Progenitor cell of endocrine pancreas (in vitro differentiated cells): ENCODE data around the gene WDR93. TPM values are rescaled to one million over a fixed set of nuclear protein-coding genes. Genes with fewer than 3 reads are reported as not detected.

Source experiments
- DNase-seq: peaks from one replicate; pipeline ENCODE4 v3.0.0; 2021; ENCODE audit warnings: low spot score; ENCODE audit not compliant: unreplicated experiment
- H3K27ac Mint-ChIP-seq: 2 replicates; pipeline ENCODE4 v1.8.0; 2021; ENCODE audit warnings: mild to moderate bottlenecking, moderate library complexity, mixed read lengths
- H3K27me3 Mint-ChIP-seq: 2 replicates; pipeline ENCODE4 v1.8.0; 2021; ENCODE audit warnings: mixed read lengths
- H3K36me3 Mint-ChIP-seq: 2 replicates; pipeline ENCODE4 v1.8.0; 2022; ENCODE audit warnings: mixed read lengths; ENCODE audit not compliant: insufficient read depth
- H3K4me1 Mint-ChIP-seq: 2 replicates; pipeline ENCODE4 v1.8.0; 2021; ENCODE audit warnings: low read depth, mixed read lengths
- H3K4me3 Mint-ChIP-seq: 2 replicates; pipeline ENCODE4 v1.8.0; 2021; ENCODE audit warnings: low read depth, mild to moderate bottlenecking, moderate library complexity, mixed read lengths
- H3K9me3 Mint-ChIP-seq: 2 replicates; pipeline ENCODE4 v1.8.0; 2021; ENCODE audit warnings: low read depth, mixed read lengths
- total RNA-seq: library from RNA; stranded (reverse); gene quantifications from 2 replicates; pipeline ENCODE4 v1.2.1, GENCODE V29; 2021
- TF ChIP-seq, protein P1 (sequence below): fragments of 200-600 bp; sonication (generic); IDR thresholded peaks from one replicate; pipeline ENCODE4 v1.5.0; 2021; ENCODE audit warnings: antibody characterized with exemption, mild to moderate bottlenecking; ENCODE audit not compliant: unreplicated experiment

The WDR93 gene
- total RNA-seq, 1 donor from 2014 or later: 1.3 TPM

DNA sequence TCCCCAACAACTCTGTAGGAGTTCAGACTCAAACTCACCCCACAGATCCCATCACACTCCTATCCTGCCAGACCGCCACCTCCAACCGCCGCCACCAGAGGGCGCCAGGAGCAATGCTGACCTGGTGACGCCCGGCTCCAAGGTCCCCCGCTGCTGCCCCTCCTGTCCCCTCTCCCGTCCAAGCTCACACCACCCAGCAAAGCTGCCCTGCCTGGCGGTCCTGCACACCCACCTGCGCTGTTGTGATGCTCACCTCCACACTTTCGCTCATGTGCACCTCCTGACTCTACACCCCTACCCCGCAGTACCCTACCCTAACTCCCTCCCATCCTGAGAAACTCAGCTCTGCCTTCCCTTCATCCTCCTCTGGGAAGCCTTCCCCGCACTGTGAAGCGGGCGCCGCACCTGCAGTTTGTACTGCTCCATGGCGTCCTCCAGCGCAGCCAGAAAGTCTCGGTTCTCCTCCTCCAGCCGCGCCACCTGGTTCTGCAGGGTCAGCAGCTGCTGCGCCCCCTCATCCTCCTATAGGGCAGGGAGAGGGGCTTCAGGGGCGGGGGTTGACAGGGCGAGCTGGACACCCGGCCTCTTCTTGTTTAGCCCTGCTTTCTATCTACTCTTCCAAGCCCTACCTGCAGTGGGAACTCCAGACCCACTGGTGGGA, 43.3 kb upstream of the WDR93 start:
- peaks cover 19% of the 10 kb centered on the region for H3K36me3 Mint-ChIP-seq
- no peaks in the 10 kb centered on the region for H3K27me3 Mint-ChIP-seq
- H3K27ac Mint-ChIP-seq: no peak overlapping the region
- H3K4me1 Mint-ChIP-seq: peaks cover 1% of the 10 kb centered on the region
- TF ChIP-seq, protein P1, sequence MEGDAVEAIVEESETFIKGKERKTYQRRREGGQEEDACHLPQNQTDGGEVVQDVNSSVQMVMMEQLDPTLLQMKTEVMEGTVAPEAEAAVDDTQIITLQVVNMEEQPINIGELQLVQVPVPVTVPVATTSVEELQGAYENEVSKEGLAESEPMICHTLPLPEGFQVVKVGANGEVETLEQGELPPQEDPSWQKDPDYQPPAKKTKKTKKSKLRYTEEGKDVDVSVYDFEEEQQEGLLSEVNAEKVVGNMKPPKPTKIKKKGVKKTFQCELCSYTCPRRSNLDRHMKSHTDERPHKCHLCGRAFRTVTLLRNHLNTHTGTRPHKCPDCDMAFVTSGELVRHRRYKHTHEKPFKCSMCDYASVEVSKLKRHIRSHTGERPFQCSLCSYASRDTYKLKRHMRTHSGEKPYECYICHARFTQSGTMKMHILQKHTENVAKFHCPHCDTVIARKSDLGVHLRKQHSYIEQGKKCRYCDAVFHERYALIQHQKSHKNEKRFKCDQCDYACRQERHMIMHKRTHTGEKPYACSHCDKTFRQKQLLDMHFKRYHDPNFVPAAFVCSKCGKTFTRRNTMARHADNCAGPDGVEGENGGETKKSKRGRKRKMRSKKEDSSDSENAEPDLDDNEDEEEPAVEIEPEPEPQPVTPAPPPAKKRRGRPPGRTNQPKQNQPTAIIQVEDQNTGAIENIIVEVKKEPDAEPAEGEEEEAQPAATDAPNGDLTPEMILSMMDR: peak; percentile 87
- H3K9me3 Mint-ChIP-seq: no peaks in the 10 kb centered on the region
- DNase-seq: peak; percentile 77
- H3K4me3 Mint-ChIP-seq: no peak overlapping the region

DNA sequence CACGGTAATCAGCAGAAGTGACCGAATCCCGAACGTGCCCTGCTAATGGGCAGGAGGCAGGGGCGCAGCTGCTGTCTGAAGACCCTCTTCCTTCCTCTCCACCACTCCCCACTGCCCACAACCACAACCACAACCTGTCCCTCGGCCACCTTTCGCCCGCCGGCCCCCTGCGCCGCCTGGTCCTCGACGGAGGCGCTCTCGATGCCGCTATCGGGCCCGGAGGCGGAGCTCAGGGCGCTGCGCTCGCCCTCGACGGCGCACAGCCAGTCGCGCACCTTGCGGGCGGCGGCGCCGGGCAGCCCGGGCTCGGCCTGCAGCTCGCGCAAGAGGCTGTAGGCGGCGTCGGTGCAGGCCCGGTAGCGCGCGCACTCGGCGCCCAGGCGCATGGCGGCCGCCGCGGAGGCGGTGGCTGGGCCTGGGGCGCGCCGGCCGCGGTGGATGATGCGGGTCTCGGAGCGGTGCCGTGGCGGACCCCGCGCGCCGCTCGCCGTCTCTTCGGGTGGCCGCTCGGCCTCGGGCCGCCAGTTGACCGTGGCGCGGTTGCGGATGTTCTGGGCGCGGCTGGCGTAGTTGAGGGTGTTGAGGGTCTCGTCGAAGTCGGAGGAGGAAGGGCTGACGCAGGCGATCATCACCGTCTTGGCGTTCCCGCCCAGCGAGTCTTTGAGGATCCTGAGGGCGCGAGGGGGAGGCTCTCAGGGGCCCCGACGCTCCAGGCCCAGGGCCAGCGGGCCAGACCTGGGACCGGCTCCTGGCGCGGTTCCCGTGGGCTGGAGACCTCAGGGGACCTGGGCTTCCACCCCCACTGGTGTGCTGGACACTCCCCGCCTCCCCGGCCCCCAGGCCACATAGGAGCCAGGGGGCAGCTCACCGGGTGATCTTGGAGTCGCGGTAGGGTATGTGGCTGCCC, 42.3 kb upstream of the WDR93 start:
- TF ChIP-seq, protein P1: no peak
- H3K36me3 Mint-ChIP-seq: peaks cover 18% of the 10 kb centered on the region
- H3K4me1 Mint-ChIP-seq: peaks cover 1% of the 10 kb centered on the region
- H3K27ac Mint-ChIP-seq: no peak overlapping the region
- no peaks in the 10 kb centered on the region for H3K9me3 Mint-ChIP-seq
- H3K4me3 Mint-ChIP-seq: no peak overlapping the region
- DNase-seq: no peak
- no peaks in the 10 kb centered on the region for H3K27me3 Mint-ChIP-seq

DNA sequence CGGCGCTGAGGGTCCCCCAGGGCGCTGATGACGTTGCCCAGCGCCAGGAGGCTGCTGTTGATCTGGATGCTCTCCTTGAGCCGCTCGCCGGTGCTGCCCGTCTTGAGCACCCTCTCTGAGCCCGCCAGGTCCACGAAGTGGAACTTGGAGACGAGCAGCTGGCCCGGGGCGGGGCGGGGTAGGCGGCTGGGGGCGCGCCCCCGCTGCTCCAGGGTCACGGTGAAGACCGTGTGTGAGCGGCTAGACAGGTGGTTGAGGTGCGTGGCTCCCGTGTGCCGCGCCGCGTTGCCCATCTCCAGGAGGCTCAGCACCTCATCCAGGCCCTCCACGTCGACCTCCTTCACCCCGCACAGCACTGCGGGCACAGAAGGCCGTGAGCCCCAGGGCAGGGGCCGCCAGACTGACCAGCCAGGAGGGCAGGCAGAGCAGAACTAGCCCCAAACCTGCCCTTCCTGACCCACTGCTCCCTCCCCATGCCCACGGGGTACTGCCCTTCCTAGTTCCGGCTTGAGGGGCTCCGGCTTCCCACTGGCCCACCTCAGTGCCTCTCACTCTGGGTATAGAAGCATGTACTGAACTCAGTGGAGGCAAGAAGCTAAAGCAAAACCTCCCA, 41.5 kb upstream of the WDR93 start:
- H3K36me3 Mint-ChIP-seq: peaks cover 15% of the 10 kb centered on the region
- no peak overlapping the region for H3K4me3 Mint-ChIP-seq
- DNase-seq: no peak
- TF ChIP-seq, protein P1: no peak
- H3K27ac Mint-ChIP-seq: no peak overlapping the region
- H3K27me3 Mint-ChIP-seq: no peaks in the 10 kb centered on the region
- no peaks in the 10 kb centered on the region for H3K9me3 Mint-ChIP-seq
- H3K4me1 Mint-ChIP-seq: peaks cover 1% of the 10 kb centered on the region

DNA sequence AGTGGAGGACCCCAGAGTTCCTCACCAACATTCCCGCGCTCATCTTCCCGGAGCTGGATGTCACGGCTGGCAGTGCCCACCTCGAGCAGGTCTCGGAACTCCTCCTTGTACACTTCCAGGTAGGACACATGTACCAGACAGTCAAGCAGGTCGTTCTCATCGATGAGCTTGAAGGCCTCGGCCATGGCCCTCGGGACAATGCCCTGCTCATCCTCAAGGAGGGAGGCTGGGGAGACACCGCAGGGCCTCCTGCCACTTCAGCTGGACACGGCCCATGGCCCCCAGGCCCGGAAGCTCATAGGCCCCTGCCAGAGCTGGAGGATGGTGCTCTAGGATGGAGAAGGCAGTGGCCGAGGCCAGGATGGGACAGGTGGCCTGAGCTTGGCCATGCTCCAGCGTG, 40.9 kb upstream of the WDR93 start:
- TF ChIP-seq, protein P1: no peak
- DNase-seq: no peak
- no peak overlapping the region for H3K27ac Mint-ChIP-seq
- H3K9me3 Mint-ChIP-seq: no peaks in the 10 kb centered on the region
- peaks cover 12% of the 10 kb centered on the region for H3K36me3 Mint-ChIP-seq
- H3K27me3 Mint-ChIP-seq: no peaks in the 10 kb centered on the region
- peaks cover 6% of the 10 kb centered on the region for H3K4me1 Mint-ChIP-seq
- H3K4me3 Mint-ChIP-seq: no peak overlapping the region

DNA sequence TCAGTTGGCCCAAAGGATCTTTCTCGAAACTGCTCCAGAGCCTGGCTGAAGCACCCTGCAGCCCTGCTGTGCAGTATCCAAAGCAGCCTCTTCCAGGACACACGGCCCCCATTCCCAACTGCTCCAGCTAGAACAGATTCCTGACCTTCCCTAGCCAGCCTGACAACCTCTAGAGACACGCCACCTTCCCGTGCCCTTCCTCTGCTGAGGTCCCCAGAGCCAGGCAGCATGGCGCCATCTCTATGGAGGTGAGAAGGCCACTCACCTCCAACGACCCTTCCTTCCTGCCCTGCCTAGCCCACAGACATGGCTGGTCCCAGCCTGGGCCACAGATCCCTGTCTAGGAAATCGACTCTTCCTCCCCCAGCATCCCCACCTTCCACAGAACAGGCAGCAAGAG, 38.5 kb upstream of the WDR93 start:
- no peak overlapping the region for H3K27ac Mint-ChIP-seq
- peaks cover 3% of the 10 kb centered on the region for H3K27me3 Mint-ChIP-seq
- no peak overlapping the region for H3K4me3 Mint-ChIP-seq
- no peak for DNase-seq
- no peaks in the 10 kb centered on the region for H3K9me3 Mint-ChIP-seq
- peaks cover 7% of the 10 kb centered on the region for H3K4me1 Mint-ChIP-seq
- H3K36me3 Mint-ChIP-seq: peaks cover 7% of the 10 kb centered on the region
- TF ChIP-seq, protein P1: no peak
